Muscle layer of colon (tissue), 2 donors: ENCODE results near the gene POLD2.
A peak's percentile ranks its signal among the peaks of the same experiment; 100 is the strongest.

ENCODE experiments used
- H3K27ac ChIP-seq: one replicate; pipeline ENCODE4 v1.7.0; 2013; ENCODE audit warnings: low read depth, mild to moderate bottlenecking, low read length, moderate library complexity
- H3K27me3 ChIP-seq, 2 donors: one replicate each; pipeline ENCODE4 v1.7.0; 2013; ENCODE audit warnings: low read length in 2 of 2, mild to moderate bottlenecking in 2 of 2; ENCODE audit not compliant: insufficient read depth in 2 of 2, control insufficient read depth in 1 of 2
- H3K36me3 ChIP-seq: one replicate; pipeline ENCODE4 v1.7.0; 2013; ENCODE audit warnings: mild to moderate bottlenecking, low read length; ENCODE audit not compliant: insufficient read depth
- H3K4me1 ChIP-seq: one replicate; pipeline ENCODE4 v1.7.0; 2013; ENCODE audit warnings: mild to moderate bottlenecking, low read length; ENCODE audit not compliant: insufficient read depth
- H3K4me3 ChIP-seq, 2 donors: one replicate each; pipeline ENCODE4 v1.7.0; 2013; ENCODE audit warnings: low read length in 2 of 2, low read depth in 1 of 2, mild to moderate bottlenecking in 1 of 2, moderate library complexity in 1 of 2
- H3K9ac ChIP-seq: one replicate; pipeline ENCODE4 v1.7.0; 2013; ENCODE audit warnings: low read length
- H3K9me3 ChIP-seq: one replicate; pipeline ENCODE4 v1.7.0; 2013; ENCODE audit warnings: mild to moderate bottlenecking, low read length
- donor health status: abdominal sarcoma.
- donor health status: Adenocarcinoma of cecum.

Gene POLD2

GRCh38 chr7:44094883-44095592 is 28.3 kb downstream of the POLD2 start:
- no peaks in the 10 kb centered on the region for H3K27me3 ChIP-seq
- no peak overlapping the region for H3K27ac ChIP-seq
- H3K9me3 ChIP-seq: no peaks in the 10 kb centered on the region
- H3K9ac ChIP-seq: no peak overlapping the region
- no peaks in the 10 kb centered on the region for H3K36me3 ChIP-seq
- H3K4me1 ChIP-seq: peaks cover 6% of the 10 kb centered on the region
- no peak overlapping the region for H3K4me3 ChIP-seq

GRCh38 chr7:44094365-44094764 is 29.0 kb downstream of the POLD2 start:
- no peak overlapping the region for H3K4me3 ChIP-seq
- H3K27me3 ChIP-seq: no peaks in the 10 kb centered on the region
- no peaks in the 10 kb centered on the region for H3K9me3 ChIP-seq
- H3K36me3 ChIP-seq: no peaks in the 10 kb centered on the region
- H3K9ac ChIP-seq: no peak overlapping the region
- H3K27ac ChIP-seq: no peak overlapping the region
- H3K4me1 ChIP-seq: peaks cover 6% of the 10 kb centered on the region

GRCh38 chr7:44093102-44093641 is 30.2 kb downstream of the POLD2 start:
- peaks cover 6% of the 10 kb centered on the region for H3K4me1 ChIP-seq
- no peak overlapping the region for H3K9ac ChIP-seq
- no peak overlapping the region for H3K4me3 ChIP-seq
- no peaks in the 10 kb centered on the region for H3K9me3 ChIP-seq
- no peak overlapping the region for H3K27ac ChIP-seq
- no peaks in the 10 kb centered on the region for H3K36me3 ChIP-seq
- H3K27me3 ChIP-seq: no peaks in the 10 kb centered on the region

GRCh38 chr7:44087911-44088838 is 35.2 kb downstream of the POLD2 start:
- no peak overlapping the region for H3K4me3 ChIP-seq
- no peaks in the 10 kb centered on the region for H3K36me3 ChIP-seq
- H3K9ac ChIP-seq: no peak overlapping the region
- H3K9me3 ChIP-seq: no peaks in the 10 kb centered on the region
- no peak overlapping the region for H3K27ac ChIP-seq
- no peaks in the 10 kb centered on the region for H3K27me3 ChIP-seq
- peaks cover 3% of the 10 kb centered on the region for H3K4me1 ChIP-seq

GRCh38 chr7:44086627-44087026 is 36.7 kb downstream of the POLD2 start:
- no peaks in the 10 kb centered on the region for H3K27me3 ChIP-seq
- H3K36me3 ChIP-seq: no peaks in the 10 kb centered on the region
- no peak overlapping the region for H3K4me3 ChIP-seq
- H3K27ac ChIP-seq: no peak overlapping the region
- H3K9me3 ChIP-seq: no peaks in the 10 kb centered on the region
- H3K4me1 ChIP-seq: peaks cover 7% of the 10 kb centered on the region
- H3K9ac ChIP-seq: no peak overlapping the region

GRCh38 chr7:44085546-44085945 is 37.8 kb downstream of the POLD2 start:
- no peak overlapping the region for H3K27ac ChIP-seq

GRCh38 chr7:44084701-44085100 is 38.6 kb downstream of the POLD2 start:
- Histone ChIP-seq H3K36me3 (peaks cover 12% of the 10 kb centered on the region), H3K9ac (no peak overlapping the region), H3K4me3 (no peak overlapping the region), H3K27ac (no peak overlapping the region), H3K9me3 (no peaks in the 10 kb centered on the region), H3K27me3 (no peaks in the 10 kb centered on the region), H3K4me1 (peaks cover 16% of the 10 kb centered on the region)

More at GRCh38 chr7:44085546-44085945, 37.8 kb downstream of the POLD2 start:
- H3K9ac ChIP-seq: no peak overlapping the region
- H3K4me1 ChIP-seq: peaks cover 16% of the 10 kb centered on the region
- H3K27me3 ChIP-seq: no peaks in the 10 kb centered on the region
- no peaks in the 10 kb centered on the region for H3K9me3 ChIP-seq
- no peak overlapping the region for H3K4me3 ChIP-seq
- H3K36me3 ChIP-seq: peaks cover 4% of the 10 kb centered on the region

GRCh38 chr7:44083796-44084195 is 39.6 kb downstream of the POLD2 start:
- no peak overlapping the region for H3K27ac ChIP-seq
- no peak overlapping the region for H3K9ac ChIP-seq
- peaks cover 20% of the 10 kb centered on the region for H3K36me3 ChIP-seq
- no peaks in the 10 kb centered on the region for H3K27me3 ChIP-seq
- no peaks in the 10 kb centered on the region for H3K9me3 ChIP-seq
- H3K4me1 ChIP-seq: peaks cover 16% of the 10 kb centered on the region
- H3K4me3 ChIP-seq: no peak overlapping the region

GRCh38 chr7:44082541-44083207 is 40.7 kb downstream of the POLD2 start:
- peaks cover 31% of the 10 kb centered on the region for H3K36me3 ChIP-seq

GRCh38 chr7:44081266-44081748 is 42.0 kb downstream of the POLD2 start:
- Histone ChIP-seq H3K27me3 (no peaks in the 10 kb centered on the region), H3K9me3 (no peaks in the 10 kb centered on the region), H3K36me3 (peaks cover 41% of the 10 kb centered on the region), H3K4me3 (peak overlapping the region in 1 of 2 donors; percentile 73), H3K27ac (no peak overlapping the region), H3K4me1 (peaks cover 16% of the 10 kb centered on the region), H3K9ac (no peak overlapping the region)

More at GRCh38 chr7:44082541-44083207, 40.7 kb downstream of the POLD2 start:
- no peaks in the 10 kb centered on the region for H3K27me3 ChIP-seq
- H3K4me1 ChIP-seq: peaks cover 16% of the 10 kb centered on the region
- H3K9me3 ChIP-seq: no peaks in the 10 kb centered on the region
- H3K27ac ChIP-seq: peak overlapping the region; percentile 35
- H3K9ac ChIP-seq: no peak overlapping the region
- H3K4me3 ChIP-seq: peak overlapping the region; percentile 35 to 39
